HK-2 (cell line): ENCODE results near the gene GEMIN2.
"Not testable (repeated sequence)": the region's sequence is repeated elsewhere in the genome, so short reads cannot be mapped to it uniquely, and the experiment has no call there.

Source experiments
- DNase-seq: peaks from one replicate; pipeline ENCODE4 v3.0.0-alpha.2; 2018; ENCODE audit not compliant: unreplicated experiment

GEMIN2 gene

GRCh38 chr14:39109893-39110715 lies 4.0 kb upstream of the GEMIN2 start:
- DNase-seq, result no peak

- no peak for DNase-seq
Observed at GRCh38 chr14:39113685-39114072, 444 bp upstream of the GEMIN2 start.

GRCh38 chr14:39122330-39123138 lies 8.4 kb downstream of the GEMIN2 start:
- DNase-seq, result no peak

- not testable (repeated sequence) for DNase-seq
Observed at GRCh38 chr14:39137835-39138234, 23.7 kb downstream of the GEMIN2 start.

DNA sequence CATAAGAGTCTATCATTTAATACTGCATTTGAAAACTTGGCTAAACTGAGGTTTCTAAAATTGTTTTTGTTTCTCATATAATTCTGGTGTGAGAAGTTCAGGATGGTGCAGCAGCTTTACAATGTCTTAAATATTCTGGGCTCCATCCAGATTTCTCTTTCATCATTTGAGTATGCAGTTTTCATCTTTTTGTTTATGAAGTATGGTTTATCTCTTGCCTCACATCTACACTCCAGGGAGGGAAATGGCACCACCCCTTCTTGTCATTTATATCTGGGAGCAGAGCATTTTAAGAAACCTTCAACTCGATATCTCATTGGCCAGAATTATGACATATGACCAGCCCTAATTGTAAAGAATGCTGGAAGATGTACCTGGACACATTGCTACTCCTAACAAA lies 24.3 kb downstream of the GEMIN2 start:
- DNase-seq, result no peak

DNA sequence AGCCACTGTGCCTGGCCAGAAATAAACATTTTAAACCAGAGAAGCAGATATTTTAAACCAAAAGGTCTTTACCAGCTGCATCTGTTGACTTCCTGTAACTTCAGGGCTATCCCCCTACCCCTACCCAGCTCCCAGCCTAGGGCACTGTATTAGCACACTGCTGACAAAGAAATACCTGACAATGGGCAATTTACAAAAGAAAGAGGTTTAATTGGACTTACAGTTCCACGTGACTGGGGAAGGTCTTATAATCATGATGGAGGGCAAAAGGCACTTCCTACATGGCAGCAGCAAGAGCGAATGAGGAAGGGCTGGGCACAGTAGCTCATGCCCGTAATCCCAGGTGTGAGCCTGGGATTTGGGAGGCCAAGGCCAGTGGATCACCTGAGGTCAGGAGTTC lies 26.0 kb downstream of the GEMIN2 start:
- no peak for DNase-seq

- DNase-seq, result not testable (repeated sequence)
Observed at GRCh38 chr14:39141623-39142022, 27.5 kb downstream of the GEMIN2 start.

GRCh38 chr14:39143226-39143625 lies 29.1 kb downstream of the GEMIN2 start:
- not testable (repeated sequence) for DNase-seq

DNA sequence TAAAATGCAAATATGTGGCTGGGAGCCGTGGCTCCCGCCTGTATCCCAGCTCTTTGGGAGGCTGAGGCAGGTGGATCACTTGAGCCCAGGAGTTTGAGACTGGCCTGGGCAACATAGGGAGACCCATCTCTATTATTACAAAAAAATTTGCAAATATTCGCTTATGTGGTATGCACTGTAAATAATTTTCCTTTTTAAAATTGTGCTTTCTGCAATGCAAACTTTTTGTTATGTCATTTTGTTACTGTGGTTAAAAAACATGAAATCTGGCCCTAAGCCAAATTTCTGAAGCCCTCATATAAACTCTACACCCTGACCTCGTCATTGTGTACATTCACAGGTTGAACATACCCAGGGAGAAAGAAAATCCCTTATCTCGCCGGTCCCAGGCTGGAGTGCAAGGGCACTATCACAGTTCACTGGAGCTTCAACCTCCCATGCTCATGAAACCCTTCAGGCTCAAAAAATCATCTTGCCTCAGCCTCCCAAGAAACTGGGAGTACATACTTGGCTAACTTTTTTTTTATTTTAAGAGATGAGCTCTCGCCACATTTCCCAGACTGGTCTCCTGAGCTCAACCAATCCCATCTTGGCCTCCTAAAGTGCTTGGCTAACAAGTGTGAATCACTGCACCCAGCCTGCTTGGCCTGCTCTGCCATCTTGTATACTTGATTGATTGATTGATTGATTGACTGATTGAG lies 31.3 kb downstream of the GEMIN2 start:
- no peak for DNase-seq

DNA sequence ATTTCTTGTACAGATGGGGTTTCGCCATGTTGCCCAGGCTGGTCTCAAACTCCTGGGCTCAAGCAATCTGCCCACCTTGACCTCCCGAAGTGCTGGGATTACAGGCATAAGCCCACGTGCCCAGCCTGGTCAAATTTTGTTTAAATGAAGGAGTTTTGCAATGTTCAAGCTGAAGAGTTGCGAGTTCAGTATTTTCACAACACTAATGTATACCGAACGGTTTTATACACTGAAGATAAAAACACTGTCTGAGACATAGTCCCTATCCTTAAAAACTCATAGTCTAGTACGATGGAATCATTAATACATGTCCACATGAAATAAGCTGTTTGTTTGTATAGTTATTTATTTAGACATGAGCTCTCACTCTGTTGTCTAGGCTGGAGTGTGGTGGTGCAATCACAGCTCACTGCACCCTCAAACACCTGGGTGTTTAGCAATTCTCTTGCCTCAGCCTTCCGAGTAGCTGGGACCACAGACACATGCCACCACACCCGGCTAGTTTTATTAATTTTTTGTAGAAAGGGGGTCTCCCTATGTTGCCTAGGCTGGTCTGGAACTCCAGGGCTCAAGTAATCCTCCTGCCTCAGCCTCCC lies 40.6 kb downstream of the GEMIN2 start:
- no peak for DNase-seq

DNA sequence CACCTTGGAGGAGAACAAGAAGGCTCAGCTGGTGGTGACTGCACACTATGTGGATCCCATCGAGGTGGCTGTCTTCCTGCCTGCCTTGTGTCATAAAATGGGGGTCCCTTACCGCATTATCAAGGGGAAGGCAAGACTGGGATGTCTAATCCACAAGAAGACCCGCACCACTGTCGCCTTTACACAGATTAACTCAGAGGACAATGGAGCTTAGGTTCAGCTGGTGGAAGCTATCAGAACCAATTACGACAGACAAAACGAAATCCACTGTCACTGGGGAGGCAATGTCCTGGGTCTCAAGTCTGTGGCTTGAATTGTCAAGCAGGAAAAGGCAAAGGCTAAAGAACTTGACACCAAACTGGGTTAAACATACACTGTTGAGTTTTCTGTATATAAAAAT lies 43.4 kb downstream of the GEMIN2 start:
- DNase-seq, result no peak

DNA sequence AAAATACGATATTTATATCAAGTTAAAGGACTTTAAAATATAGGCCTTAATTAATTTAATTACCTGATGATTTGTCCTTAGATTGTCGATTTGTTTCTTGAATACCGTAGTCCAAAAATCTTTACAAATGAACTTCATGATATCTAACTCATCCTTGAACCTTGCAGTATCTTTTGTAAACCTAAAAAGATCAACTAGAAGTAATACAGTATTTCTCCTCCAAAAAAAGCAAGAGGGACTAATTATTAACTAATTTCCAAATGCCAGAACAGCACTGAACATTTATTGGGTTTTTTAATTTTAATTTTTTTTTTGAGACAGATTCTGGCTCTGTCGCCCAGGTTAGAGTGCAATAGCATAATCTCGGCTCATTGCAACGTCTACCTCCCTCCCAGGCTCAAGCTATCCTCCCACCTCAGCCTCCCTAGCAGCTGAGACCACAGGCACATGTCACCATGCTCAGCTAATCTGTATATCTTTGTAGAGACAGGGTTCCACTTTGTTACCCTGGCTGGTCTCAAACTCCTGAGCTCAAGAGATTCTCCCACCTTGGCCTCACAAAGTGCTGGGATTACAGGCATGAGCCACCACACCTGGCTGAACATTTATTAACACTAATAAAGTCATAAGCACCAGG lies 44.2 kb downstream of the GEMIN2 start:
- DNase-seq, result no peak

DNA sequence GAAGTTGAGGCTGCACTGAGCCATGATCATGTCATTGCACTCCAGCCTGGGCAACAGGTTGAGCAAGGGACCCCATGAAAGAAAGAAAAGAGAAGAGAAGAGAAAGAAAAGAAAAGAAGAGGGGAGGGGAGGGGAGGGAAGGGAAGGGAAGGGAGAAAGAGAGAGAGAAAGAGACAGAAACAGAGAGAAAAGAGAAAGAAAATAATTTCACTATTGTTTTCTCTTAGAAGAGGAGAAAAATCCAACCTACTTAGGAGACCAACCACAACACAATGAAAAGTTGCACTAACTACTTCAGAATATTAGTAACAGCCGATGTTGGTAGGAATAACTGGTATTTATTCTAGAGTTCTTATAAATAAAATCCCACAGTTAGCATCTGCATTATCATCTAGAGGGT lies 46.4 kb downstream of the GEMIN2 start:
- DNase-seq, result no peak

DNA sequence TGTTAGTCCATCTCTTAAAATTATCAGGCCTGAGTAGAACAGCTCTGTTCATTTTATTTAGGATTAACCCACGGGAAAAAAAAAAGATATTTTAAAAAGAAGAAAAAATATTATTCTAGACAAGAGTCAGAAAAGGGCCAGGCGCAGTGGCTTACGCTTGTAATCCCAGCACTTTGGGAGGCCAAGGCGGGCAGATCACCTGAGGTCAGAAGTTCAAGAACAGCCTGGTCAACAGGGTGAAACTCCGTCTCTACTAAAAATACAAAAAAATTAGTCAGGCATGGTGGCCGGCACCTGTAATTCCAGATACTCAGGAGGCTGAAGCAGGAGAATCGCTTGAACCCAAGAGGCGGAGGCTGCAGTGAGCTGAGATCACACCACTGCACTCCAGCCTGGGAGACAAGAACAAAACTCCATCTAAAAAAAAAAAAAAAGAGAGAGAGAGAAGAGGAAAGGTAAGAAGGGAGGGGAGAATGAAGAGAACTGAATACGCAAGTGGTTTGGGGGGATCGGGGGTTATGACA lies 53.7 kb downstream of the GEMIN2 start:
- DNase-seq, result not testable (repeated sequence)

- no peak for DNase-seq
Observed at GRCh38 chr14:39168591-39168990, 54.5 kb downstream of the GEMIN2 start.

DNA sequence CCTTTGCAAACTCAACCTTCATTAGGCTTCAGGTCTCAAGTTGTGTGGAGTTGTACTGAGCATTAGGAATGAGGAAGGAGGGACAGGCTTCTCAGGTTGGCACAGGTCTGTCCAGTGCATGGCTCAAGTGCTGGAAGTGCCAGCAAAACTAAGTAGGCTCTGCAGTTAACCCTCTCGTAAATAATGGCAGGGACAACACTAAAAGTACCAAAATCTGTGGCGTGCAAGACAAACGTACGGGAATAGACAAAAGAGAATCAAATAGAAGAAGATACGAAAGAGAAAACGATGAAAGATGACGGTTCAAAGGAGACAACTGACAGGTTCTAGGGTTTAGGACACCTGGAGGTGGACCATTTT lies 55.4 kb downstream of the GEMIN2 start:
- DNase-seq, result no peak

- no peak for DNase-seq
Observed at GRCh38 chr14:39173198-39173597, 59.1 kb downstream of the GEMIN2 start.

GRCh38 chr14:39174560-39175444 lies 60.7 kb downstream of the GEMIN2 start, which contains the start of gene PNN:
TSS of gene PNN (plus strand) at chr14:39175254. CDS start at chr14:39175280, 26 bp downstream.
- peak; percentile 97 for DNase-seq

DNA sequence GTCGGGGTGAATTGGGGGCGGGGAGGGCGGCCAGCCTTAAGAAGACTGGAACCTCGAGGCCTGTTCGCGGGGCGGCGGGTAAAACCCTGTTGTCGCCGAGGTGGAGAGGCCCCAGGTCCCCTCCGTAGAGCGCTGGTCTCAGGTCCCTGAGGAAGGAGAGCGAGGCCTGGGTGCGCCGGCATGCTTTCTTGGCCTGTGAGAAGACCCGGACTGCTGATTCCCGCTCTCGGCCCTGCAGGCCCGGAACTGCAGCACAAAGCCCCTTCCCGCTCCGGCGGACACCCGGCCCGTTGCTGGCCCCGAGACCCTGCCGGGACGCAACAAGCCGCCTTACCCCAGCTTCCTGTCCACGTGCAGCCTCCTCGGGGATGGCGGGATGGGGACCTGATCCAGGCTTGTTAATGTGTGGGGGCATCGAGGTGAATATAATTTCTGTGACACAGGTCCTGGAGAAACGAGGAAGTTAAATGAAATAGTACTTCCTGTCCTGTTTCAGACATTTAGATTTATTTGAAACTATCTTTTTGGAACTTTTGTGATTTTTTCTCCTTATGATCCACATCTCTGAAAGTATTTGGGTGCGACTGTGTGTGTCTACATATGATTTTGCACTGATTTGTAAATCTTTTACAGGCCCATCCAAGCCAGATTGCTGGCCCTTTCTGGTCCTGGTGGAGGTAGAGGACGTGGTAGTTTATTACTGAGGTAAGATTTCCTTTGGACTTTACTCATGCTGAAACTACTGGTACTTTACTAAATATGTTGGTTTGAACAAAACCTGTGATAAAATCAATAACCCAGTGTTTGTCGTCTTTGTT lies 61.5 kb downstream of the GEMIN2 start:
- DNase-seq, result peak; percentile 48
